Tibial nerve (tissue), 4 donors: ENCODE data around the gene CFAP99. TPM values are rescaled to one million over a fixed set of nuclear protein-coding genes. Genes with fewer than 3 reads are reported as not detected.

ENCODE experiments used
- DNase-seq, 2 donors: peaks; one replicate each; pipeline ENCODE4 v3.0.0-alpha.2; 2019; ENCODE audit warnings: low spot score in 2 of 2
- H3K27ac ChIP-seq, 4 donors: fragments of 200-600 bp; sonication (generic) in 3 of 4; one replicate each; pipeline ENCODE4 v1.5.1; 2017 to 2019; ENCODE audit warnings: mild to moderate bottlenecking in 1 of 4
- H3K27me3 ChIP-seq, 2 donors: fragments of 200-600 bp; sonication (generic) in 1 of 2; one replicate each; pipeline versions ENCODE4 v1.5.1 to v1.6.0; 2017 to 2019
- H3K36me3 ChIP-seq, 3 donors: fragments of 200-600 bp; sonication (generic); one replicate each; pipeline ENCODE4 v1.5.1; 2018 to 2019
- H3K4me1 ChIP-seq, 4 donors: fragments of 200-600 bp; sonication (generic) in 3 of 4; one replicate each; pipeline ENCODE4 v1.5.1; 2017 to 2019
- H3K4me3 ChIP-seq, 4 donors: fragments of 200-600 bp; sonication (generic) in 3 of 4; one replicate each; pipeline ENCODE4 v1.5.1; 2017 to 2019; ENCODE audit warnings: mild to moderate bottlenecking in 1 of 4, moderate library complexity in 1 of 4
- H3K9me3 ChIP-seq, 4 donors: fragments of 200-600 bp; sonication (generic) in 3 of 4; one replicate each; pipeline ENCODE4 v1.5.1; 2017 to 2019
- EP300 ChIP-seq, 2 donors: sonication (generic); formaldehyde crosslinking; IDR thresholded peaks; one replicate each; pipeline ENCODE4 v1.6.1; 2017; ENCODE audit warnings: antibody characterized with exemption in 2 of 2, mild to moderate bottlenecking in 1 of 2
- POLR2A ChIP-seq, 2 donors: fragments of 450-650 bp; IDR thresholded peaks; one replicate each; pipeline ENCODE4 v1.6.1; 2017; ENCODE audit warnings: antibody characterized with exemption in 2 of 2, mild to moderate bottlenecking in 2 of 2, moderate library complexity in 2 of 2
- WGBS, 2 donors: methylation state at CpG; one replicate each; pipeline ENCODE4 v1.1.5; 2018; 5-methylcytosine and 5-hydroxymethylcytosine counted together
- total RNA-seq, 4 donors: library from RNA; depleted of rRNA; stranded (reverse); fragments of >200 nt; gene quantifications; one replicate each; pipeline ENCODE4 v1.1.0, GENCODE V29; 2016
- TF ChIP-seq, protein P1 (sequence below), 5 experiments: fragments of 200-600 bp in 3 of 5; fragments of 450-650 bp in 2 of 5; sonication (generic) in 3 of 5; IDR thresholded peaks; one replicate each; pipeline ENCODE4 v1.5.1; 2016 to 2019; ENCODE audit warnings: antibody characterized with exemption in 5 of 5, mild to moderate bottlenecking in 3 of 5, moderate library complexity in 2 of 5

Gene CFAP99
- total RNA-seq, 4 donors from 2014 or later = not detected

DNA sequence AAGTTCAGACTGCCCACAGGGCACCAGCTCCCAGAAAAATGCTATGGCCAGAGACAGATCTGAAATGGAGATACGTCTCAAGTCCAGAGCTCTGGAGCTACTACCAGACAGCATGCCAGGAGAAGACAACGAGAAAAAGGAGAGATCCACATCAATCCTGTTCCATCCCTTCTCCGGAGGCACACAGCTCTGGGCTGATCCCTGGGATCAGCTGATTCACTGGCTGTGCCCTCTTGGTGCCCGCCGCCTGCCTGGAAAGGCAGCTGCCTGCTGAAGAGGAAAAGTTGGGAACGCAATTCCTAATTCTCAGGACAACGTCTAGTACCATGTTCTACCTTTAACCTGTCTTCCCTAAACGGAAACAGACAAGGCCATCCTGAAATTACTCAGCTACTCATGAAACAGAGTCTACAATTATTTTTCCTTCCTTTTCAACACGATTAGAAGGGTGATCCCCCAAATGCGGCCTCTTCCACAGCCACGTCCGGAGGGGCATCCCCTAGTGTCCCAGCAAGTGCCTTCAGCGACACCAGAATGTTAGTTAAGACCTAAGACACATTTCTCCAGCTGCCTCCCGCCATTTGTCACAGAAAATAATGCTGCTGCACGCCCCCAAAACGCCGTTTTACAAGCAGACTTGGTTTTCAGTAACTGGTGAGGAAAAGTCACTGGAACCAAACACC lies 2.7 kb upstream of the CFAP99 start:
- H3K27me3 ChIP-seq = peaks cover 0 to 35% of the 10 kb centered on the region in 2 donors
- 45 to 46% methylated on average over 17 of the region's 17 CpGs for WGBS, 2 donors
- no peaks in the 10 kb centered on the region for H3K9me3 ChIP-seq
- H3K36me3 ChIP-seq = no peaks in the 10 kb centered on the region
- peaks cover 0 to 75% (median 38%) of the 10 kb centered on the region in 4 donors for H3K4me1 ChIP-seq
- DNase-seq = no peak
- TF ChIP-seq EP300 (IDR thresholded peaks at IDR 0.05) (no peak), POLR2A (IDR thresholded peaks at IDR 0.05) (no peak)
- TF ChIP-seq, protein P1, sequence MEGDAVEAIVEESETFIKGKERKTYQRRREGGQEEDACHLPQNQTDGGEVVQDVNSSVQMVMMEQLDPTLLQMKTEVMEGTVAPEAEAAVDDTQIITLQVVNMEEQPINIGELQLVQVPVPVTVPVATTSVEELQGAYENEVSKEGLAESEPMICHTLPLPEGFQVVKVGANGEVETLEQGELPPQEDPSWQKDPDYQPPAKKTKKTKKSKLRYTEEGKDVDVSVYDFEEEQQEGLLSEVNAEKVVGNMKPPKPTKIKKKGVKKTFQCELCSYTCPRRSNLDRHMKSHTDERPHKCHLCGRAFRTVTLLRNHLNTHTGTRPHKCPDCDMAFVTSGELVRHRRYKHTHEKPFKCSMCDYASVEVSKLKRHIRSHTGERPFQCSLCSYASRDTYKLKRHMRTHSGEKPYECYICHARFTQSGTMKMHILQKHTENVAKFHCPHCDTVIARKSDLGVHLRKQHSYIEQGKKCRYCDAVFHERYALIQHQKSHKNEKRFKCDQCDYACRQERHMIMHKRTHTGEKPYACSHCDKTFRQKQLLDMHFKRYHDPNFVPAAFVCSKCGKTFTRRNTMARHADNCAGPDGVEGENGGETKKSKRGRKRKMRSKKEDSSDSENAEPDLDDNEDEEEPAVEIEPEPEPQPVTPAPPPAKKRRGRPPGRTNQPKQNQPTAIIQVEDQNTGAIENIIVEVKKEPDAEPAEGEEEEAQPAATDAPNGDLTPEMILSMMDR (IDR thresholded peaks at IDR 0.05) = no peak
- H3K27ac ChIP-seq = peak overlapping the region in 3 of 4 donors; percentile 58 to 68 (median 67)
- peak overlapping the region in 1 of 4 donors; percentile 79 for H3K4me3 ChIP-seq

DNA sequence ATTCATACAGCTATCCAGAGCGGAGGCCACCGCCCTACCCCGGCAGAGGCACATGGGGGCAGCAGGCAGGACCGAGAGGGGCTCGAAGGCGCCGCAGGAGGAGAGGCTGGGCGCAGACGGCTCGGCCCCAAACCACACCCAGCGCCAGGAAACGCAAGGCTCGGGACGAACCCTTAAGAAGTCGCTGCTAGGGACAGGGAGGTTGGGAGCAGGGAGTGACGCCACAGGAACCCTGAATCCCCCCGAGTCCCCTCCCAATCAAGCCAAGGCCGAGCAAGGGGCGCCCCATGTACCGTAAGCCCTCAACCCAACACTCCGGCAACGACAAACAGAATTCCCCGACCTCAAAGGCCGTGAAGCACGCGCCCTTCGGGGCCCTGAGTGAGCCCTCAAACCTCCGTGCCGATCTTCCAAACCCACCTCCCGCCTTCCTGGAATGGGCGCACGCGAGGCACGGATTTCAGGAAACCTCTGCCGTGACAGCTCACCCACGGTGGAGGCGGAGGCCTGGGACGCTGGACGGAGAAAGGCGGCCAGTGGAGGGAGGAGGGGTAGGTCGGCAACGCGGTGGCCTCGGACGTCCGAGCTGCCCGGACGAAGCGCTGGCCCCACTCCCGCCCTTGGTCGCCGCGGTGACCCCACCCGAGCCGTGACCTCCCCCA lies 2.1 kb upstream of the CFAP99 start:
- no peak for TF ChIP-seq EP300 (IDR thresholded peaks at IDR 0.05)
- no peak for TF ChIP-seq POLR2A (IDR thresholded peaks at IDR 0.05)
- TF ChIP-seq, protein P1 (IDR thresholded peaks at IDR 0.05) = no peak
- Histone ChIP-seq H3K27ac (peak overlapping the region in 3 of 4 donors; percentile 58 to 68 (median 67)), H3K4me1 (peaks cover 0 to 69% (median 36%) of the 10 kb centered on the region in 4 donors), H3K27me3 (peaks cover 0 to 42% of the 10 kb centered on the region in 2 donors), H3K9me3 (no peaks in the 10 kb centered on the region), H3K4me3 (peak overlapping the region; percentile 44 to 79 (median 50)), H3K36me3 (no peaks in the 10 kb centered on the region)
- WGBS, 2 donors = 3 to 5% methylated on average over 36 to 42 of the region's 55 CpGs
- DNase-seq = no peak

DNA sequence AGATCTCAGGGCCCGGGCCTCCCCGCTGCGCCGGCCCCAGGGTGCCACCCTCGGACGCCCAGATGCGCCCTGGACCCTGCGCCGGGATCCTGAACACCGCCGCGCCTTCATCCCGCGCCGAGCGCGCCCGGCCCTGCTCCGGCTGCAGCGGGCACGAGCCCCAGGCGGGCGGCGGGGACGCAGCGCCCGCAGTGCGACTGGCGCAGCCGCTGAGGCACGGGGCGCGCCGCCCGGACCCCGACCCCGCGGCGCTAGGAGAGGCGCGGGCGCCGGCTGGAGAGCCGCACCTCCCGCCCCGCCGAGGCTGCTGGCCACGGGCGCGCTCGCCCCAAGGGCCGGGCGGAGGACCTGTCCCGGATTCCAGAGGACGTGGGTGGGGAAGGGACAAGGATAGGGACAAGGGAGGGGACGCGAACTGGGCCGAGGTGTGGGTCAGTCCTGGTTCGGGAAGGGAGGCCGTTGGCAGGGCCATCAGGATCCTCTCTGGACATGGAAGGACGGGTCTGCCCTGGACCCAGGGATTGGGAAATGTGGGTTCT lies 1.5 kb upstream of the CFAP99 start:
- Histone ChIP-seq H3K4me3 (peak overlapping the region; percentile 50 to 79 (median 56)), H3K9me3 (no peaks in the 10 kb centered on the region), H3K36me3 (no peaks in the 10 kb centered on the region), H3K27me3 (peaks cover 0 to 48% of the 10 kb centered on the region in 2 donors), H3K4me1 (peaks cover 0 to 63% (median 30%) of the 10 kb centered on the region in 4 donors), H3K27ac (peak overlapping the region in 3 of 4 donors; percentile 68 to 74 (median 70))
- DNase-seq = no peak
- 0 to 1% methylated on average over 14 to 45 of the region's 61 CpGs for WGBS, 2 donors
- TF ChIP-seq, protein P1 (IDR thresholded peaks at IDR 0.05) = no peak
- TF ChIP-seq POLR2A (IDR thresholded peaks at IDR 0.05) = no peak
- no peak for TF ChIP-seq EP300 (IDR thresholded peaks at IDR 0.05)

DNA sequence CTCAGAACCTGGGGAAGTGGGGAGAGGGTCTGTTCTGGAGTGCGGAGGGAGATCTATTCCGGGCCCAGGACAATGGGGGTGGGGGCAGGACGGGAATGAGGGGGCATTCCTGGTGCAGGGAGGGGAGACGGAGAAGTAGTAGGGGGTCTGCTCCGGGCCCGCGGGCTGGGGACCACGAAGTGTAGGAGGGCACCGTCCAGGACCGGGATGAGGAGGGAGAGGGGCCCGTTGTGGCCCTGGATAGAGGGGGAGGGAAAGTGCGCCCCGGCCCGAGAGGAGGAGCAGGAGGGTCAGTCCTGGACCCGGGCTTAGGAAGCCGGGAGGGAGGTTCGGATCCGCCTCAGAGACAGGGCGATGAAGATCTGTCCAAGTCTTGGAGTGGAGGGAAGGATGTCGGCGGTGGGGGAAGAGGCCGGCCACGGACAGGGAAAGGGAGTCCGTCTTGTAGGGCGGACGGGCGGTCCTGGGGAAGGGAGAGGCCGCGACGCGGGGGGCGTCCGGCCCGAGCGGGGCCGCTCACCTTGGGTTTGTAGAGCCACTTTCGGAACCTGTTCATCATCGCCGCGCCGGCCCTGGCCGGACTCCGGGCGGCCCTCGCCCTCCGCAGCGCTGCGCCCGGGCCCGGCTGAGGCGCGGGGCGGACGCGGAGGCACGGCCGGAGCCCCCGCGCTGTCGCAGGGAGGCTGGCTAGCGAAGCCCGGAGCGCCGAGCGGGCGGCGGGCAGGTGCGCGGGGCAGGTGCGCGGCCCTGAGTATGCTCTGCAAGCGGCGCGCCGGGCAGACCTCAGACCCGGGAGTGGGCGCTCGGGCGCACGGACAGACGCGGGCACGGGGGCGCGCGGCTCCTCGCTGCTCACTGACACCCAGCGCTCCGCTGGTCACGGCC lies 748 bp upstream of the CFAP99 start, which contains the start of gene ZFYVE28:
Gene ZFYVE28 (minus strand): TSS at position 881 of the 885 bp plus-strand sequence. CDS start 322 bp downstream, at position 559.
- DNase-seq = no peak
- Histone ChIP-seq H3K4me3 (peak within 1 kb of the TSS; percentile 50 to 79 (median 60)), H3K27me3 (peaks cover 0 to 55% of the 10 kb centered on the region in 2 donors), H3K27ac (peak within 1 kb of the TSS in 3 of 4 donors; percentile 68 to 74 (median 70)), H3K9me3 (no peaks in the 10 kb centered on the region), H3K36me3 (no peaks in the 10 kb centered on the region), H3K4me1 (peaks cover 0 to 55% (median 23%) of the 10 kb centered on the region in 4 donors)
- WGBS, 2 donors = 1 to 2% methylated on average over 55 to 90 of the region's 90 CpGs
- peak; percentile 35 to 51 for TF ChIP-seq POLR2A (IDR thresholded peaks at IDR 0.05)
- TF ChIP-seq, protein P1 (IDR thresholded peaks at IDR 0.05) = no peak
- no peak for TF ChIP-seq EP300 (IDR thresholded peaks at IDR 0.05)
